SK-N-MC (cell line): ENCODE results near the gene PTBP1.

Source experiments
- EZH2 ChIP-seq: fragments of 200-600 bp; sonication (generic); IDR thresholded peaks from one replicate; pipeline ENCODE4 v1.6.1; 2017; ENCODE audit warnings: antibody characterized with exemption
- FOXP2 ChIP-seq: optimal IDR thresholded peaks from 2 replicates; pipeline ENCODE3; 2011; ENCODE audit warnings: mild to moderate bottlenecking, moderate library complexity; ENCODE audit not compliant: insufficient read depth; ENCODE audit errors: extremely low read length, control extremely low read depth
- POLR2AphosphoS5 ChIP-seq: IDR thresholded peaks from 2 replicates; pipeline ENCODE4 v1.6.1; 2012; ENCODE audit warnings: mild to moderate bottlenecking, low read depth, low read length, borderline replicate concordance

DNA sequence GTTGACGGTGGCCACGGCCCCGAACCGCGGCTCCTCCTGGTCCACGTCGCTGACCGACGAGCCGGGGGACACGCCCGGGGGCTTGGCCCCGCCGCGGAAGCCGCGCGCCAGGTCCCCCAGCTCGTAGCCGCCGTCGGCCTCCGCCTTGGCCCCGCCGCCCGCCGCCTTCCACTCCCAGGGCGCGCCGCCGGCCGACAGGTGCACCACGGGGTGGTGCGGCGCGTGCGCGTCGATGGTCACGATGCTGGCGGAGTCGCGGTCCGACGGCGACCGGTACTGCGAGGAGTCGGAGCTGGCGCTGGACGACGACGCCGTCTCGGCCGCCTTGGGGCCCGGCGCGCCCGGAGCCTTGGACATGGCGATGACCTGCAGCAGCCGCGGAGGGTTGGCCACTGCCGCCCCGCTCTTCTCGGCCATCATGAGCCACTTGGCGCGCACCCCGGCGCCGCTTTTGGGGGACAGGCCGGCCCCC lies 15.5 kb downstream of the PTBP1 start:
- TF ChIP-seq POLR2AphosphoS5, result no peak; the same call in 1 of the 2 replicates
- no peak for TF ChIP-seq FOXP2
- TF ChIP-seq EZH2, result no peak
